Esophagus squamous epithelium (tissue), 5 donors: ENCODE measurements around the gene MARCHF9. TPM values are rescaled to one million over a fixed set of nuclear protein-coding genes. Genes with fewer than 3 reads are reported as not detected.

ENCODE experiments used
- DNase-seq: peaks from one replicate; lab custom pipeline; 2025; lab: John Stamatoyannopoulos, UW
- H3K27ac ChIP-seq, 4 donors: fragments of 200-600 bp; sonication (generic); one replicate each; pipeline ENCODE4 v1.5.1; 2016 to 2019; ENCODE audit warnings: mild to moderate bottlenecking in 1 of 4
- H3K27me3 ChIP-seq, 4 donors: fragments of 200-600 bp; sonication (generic); 1 replicate in 3 of 4; 2 replicates in 1 of 4; pipeline versions ENCODE4 v1.5.1 to v1.6.0; 2017 to 2021; ENCODE audit warnings: antibody characterized with exemption in 1 of 4
- H3K36me3 ChIP-seq, 3 donors: fragments of 200-600 bp; sonication (generic); one replicate each; pipeline ENCODE4 v1.5.1; 2016 to 2019
- H3K4me1 ChIP-seq, 3 donors: fragments of 200-600 bp; sonication (generic); one replicate each; pipeline ENCODE4 v1.5.1; 2017 to 2019
- H3K4me3 ChIP-seq, 4 donors: fragments of 200-600 bp; sonication (generic); 1 replicate in 3 of 4; 2 replicates in 1 of 4; pipeline ENCODE4 v1.5.1; 2016 to 2019; ENCODE audit warnings: mild to moderate bottlenecking in 2 of 4, moderate library complexity in 1 of 4
- H3K9me3 ChIP-seq, 3 donors: fragments of 200-600 bp; sonication (generic); one replicate each; pipeline ENCODE4 v1.5.1; 2016 to 2019
- POLR2A ChIP-seq, 4 donors: fragments of 450-650 bp; IDR thresholded peaks; one replicate each; pipeline ENCODE4 v1.6.1; 2017; ENCODE audit warnings: antibody characterized with exemption in 4 of 4, mild to moderate bottlenecking in 4 of 4, moderate library complexity in 3 of 4
- WGBS, 2 donors: methylation state at CpG; one replicate each; pipeline ENCODE4 v1.1.5; 2018; 5-methylcytosine and 5-hydroxymethylcytosine counted together
- intact Hi-C: fragments of 100-400 bp; cut with DNase I; formaldehyde crosslinking; loops from one replicate; pipeline ENCODE4 v1.15.0; 2022
- total RNA-seq, 4 donors: library from RNA; depleted of rRNA; stranded (reverse); fragments of >200 nt; gene quantifications; one replicate each; pipeline ENCODE4 v1.1.0, GENCODE V29; 2016
- TF ChIP-seq, protein P1 (sequence below), 6 experiments: fragments of 450-650 bp in 4 of 6; fragments of 200-600 bp in 2 of 6; sonication (generic) in 2 of 6; IDR thresholded peaks; one replicate each; pipeline ENCODE4 v1.5.1; 2016 to 2019; ENCODE audit warnings: antibody characterized with exemption in 6 of 6, mild to moderate bottlenecking in 4 of 6, moderate library complexity in 4 of 6
- donor health status: DM: yes; HTN: yes; CAD: no.

MARCHF9 gene
- total RNA-seq, 4 donors from 2014 or later: 3.6 to 8.4 (median 5.3) TPM

DNA sequence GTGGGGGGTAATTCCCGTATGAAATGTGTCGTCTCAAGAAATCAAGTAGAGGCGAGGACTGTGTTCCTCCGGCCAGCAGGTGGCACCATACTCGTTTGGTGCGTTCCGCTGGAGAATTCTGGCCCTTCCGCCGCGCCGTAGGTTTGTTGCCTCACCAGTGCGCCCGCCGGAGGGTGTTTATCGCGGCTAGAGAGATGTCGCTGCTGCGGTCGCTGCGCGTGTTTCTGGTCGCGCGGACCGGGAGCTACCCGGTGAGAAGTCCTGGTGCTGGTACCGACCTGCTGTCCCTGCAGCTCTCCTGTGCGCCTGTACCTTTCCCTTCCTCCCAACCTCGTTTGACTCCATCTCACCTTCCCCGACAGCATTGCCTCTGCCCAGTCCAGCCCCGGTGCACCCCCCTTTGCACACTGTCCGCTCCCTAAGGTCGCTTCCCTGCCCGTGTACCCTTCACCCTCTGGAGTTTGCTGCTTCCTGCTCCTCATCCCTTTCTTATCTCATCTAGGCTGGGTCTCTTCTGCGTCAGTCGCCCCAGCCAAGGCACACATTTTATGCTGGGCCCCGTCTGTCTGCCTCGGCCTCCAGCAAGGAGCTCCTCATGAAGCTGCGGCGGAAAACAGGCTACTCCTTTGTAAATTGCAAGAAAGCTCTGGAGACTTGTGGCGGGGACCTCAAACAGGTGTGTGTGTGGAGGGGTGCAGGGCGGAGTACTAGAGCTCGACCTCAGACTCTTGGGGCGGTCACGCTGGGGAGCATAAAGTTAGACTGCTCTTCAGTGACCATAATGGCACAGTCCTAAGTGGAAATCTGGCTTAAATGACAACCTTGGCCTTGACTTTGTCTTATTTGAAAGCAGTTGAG is 27.9 kb downstream of the MARCHF9 start, which contains the start of gene TSFM:
Gene TSFM (plus strand): TSS at position 180 of the 858 bp plus-strand sequence. CDS start 15 bp downstream, at position 195.
- peak; percentile 78 for DNase-seq
- Histone ChIP-seq H3K36me3 (peaks cover 0 to 58% (median 0%) of the 10 kb centered on the region in 3 donors), H3K9me3 (no peaks in the 10 kb centered on the region), H3K27me3 (no peaks in the 10 kb centered on the region), H3K4me1 (peaks cover 10 to 25% (median 16%) of the 10 kb centered on the region in 3 donors), H3K4me3 (peak within 1 kb of the TSS; percentile 73 to 95 (median 94)), H3K27ac (peak within 1 kb of the TSS; percentile 70 to 88 (median 82))
- WGBS, 2 donors: 0 to 1% methylated on average over 35 to 36 of the region's 45 CpGs
- TF ChIP-seq POLR2A (IDR thresholded peaks at IDR 0.05): peak in 2 of 4 donors; percentile 43 to 68
- TF ChIP-seq, protein P1, sequence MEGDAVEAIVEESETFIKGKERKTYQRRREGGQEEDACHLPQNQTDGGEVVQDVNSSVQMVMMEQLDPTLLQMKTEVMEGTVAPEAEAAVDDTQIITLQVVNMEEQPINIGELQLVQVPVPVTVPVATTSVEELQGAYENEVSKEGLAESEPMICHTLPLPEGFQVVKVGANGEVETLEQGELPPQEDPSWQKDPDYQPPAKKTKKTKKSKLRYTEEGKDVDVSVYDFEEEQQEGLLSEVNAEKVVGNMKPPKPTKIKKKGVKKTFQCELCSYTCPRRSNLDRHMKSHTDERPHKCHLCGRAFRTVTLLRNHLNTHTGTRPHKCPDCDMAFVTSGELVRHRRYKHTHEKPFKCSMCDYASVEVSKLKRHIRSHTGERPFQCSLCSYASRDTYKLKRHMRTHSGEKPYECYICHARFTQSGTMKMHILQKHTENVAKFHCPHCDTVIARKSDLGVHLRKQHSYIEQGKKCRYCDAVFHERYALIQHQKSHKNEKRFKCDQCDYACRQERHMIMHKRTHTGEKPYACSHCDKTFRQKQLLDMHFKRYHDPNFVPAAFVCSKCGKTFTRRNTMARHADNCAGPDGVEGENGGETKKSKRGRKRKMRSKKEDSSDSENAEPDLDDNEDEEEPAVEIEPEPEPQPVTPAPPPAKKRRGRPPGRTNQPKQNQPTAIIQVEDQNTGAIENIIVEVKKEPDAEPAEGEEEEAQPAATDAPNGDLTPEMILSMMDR (IDR thresholded peaks at IDR 0.05): peak; percentile 92 to 98 (median 96)
- intact Hi-C loops: loop anchor here (10.0 kb wide), 1 partner anchor 52 kb away; no protein-coding TSS in a partner anchor

DNA sequence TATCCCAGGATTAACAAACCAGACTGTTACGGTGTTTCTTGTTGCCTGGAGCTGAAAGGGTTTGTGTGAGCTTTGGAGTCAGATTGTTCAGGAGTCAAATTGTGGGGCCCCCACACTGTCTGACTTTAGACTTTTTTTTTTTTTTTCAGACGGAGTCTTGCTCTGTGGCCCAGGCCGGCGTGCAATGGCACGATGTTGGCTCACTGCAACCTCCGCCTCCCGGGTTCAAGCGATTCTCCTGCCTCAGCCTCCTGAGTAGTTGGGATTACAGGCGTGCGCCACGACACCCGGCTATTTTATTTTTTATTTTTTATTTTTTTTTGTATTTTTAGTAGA is 28.5 kb downstream of the MARCHF9 start:
- peak overlapping the region; percentile 73 to 95 (median 94) for H3K4me3 ChIP-seq
- TF ChIP-seq, protein P1 (IDR thresholded peaks at IDR 0.05): no peak
- TF ChIP-seq POLR2A (IDR thresholded peaks at IDR 0.05): no peak

DNA sequence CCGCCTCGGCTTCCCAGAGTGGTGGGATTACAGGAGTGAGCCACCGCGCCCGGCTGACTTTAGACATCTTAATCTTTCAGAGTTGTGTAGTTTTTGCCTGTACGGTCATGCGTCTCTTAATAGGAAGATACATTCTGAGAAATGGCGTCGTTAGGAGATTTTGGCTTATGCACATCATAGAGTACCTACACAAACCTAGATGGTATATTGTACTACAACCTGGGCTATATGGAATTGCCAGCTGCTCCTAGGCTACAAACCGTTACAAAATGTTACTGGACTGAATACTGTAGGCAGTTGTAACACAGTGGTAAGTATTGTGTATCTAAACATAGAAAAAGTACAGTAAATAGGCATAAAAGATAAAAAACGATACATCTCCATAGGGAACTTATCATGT is 29.0 kb downstream of the MARCHF9 start:
- H3K27me3 ChIP-seq: no peaks in the 10 kb centered on the region
- DNase-seq: no peak
- peaks cover 0 to 68% (median 0%) of the 10 kb centered on the region in 3 donors for H3K36me3 ChIP-seq
- peaks cover 10 to 25% (median 16%) of the 10 kb centered on the region in 3 donors for H3K4me1 ChIP-seq
- no peak for TF ChIP-seq POLR2A (IDR thresholded peaks at IDR 0.05)
- TF ChIP-seq, protein P1 (IDR thresholded peaks at IDR 0.05): no peak
- H3K9me3 ChIP-seq: no peaks in the 10 kb centered on the region
- intact Hi-C loops: loop anchor here (10.0 kb wide), 1 partner anchor 51 kb away; no protein-coding TSS in a partner anchor
- WGBS, 2 donors: 87 to 93% methylated on average over 11 of the region's 11 CpGs
- H3K4me3 ChIP-seq: peak overlapping the region in 2 of 4 donors; percentile 95
- no peak overlapping the region for H3K27ac ChIP-seq

More for the DNA sequence above, 28.5 kb downstream of the MARCHF9 start:
- peaks cover 10 to 25% (median 16%) of the 10 kb centered on the region in 3 donors for H3K4me1 ChIP-seq
- no peak for DNase-seq
- H3K36me3 ChIP-seq: peaks cover 0 to 64% (median 0%) of the 10 kb centered on the region in 3 donors
- H3K9me3 ChIP-seq: no peaks in the 10 kb centered on the region
- 77 to 80% methylated on average over 9 to 11 of the region's 12 CpGs for WGBS, 2 donors
- H3K27me3 ChIP-seq: no peaks in the 10 kb centered on the region
- intact Hi-C loops: loop anchor here (10.0 kb wide), 1 partner anchor 51 kb away; no protein-coding TSS in a partner anchor
- peak overlapping the region in 3 of 4 donors; percentile 70 to 88 (median 84) for H3K27ac ChIP-seq

DNA sequence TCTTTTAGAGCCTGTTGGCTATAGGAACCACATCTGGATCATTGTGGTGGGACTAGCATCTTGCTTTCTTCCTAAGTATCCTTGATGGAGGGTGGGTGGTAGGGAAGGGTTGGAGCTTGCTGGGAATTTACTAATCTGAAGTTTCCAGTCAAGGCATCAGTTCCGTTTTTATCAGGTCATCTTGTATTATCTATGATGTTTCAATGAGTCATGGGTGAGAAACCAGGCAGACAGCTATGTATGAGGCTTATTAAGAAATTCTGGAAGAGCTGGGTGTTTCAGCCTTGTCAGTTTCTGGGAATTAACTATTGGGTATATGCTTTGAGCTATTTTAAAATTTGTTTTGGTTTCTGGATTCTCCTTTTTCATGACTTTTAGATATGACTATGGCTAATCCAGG is 39.0 kb downstream of the MARCHF9 start:
- Histone ChIP-seq H3K36me3 (peaks cover 4 to 100% (median 19%) of the 10 kb centered on the region in 3 donors), H3K4me1 (peaks cover 0 to 24% (median 0%) of the 10 kb centered on the region in 3 donors), H3K9me3 (no peaks in the 10 kb centered on the region), H3K27ac (no peak overlapping the region), H3K27me3 (no peaks in the 10 kb centered on the region), H3K4me3 (no peak overlapping the region)
- WGBS, 2 donors: 15 to 24% methylated on average over 1 of the region's 1 CpG
- intact Hi-C loops: no loop called here
- TF ChIP-seq, protein P1 (IDR thresholded peaks at IDR 0.05): no peak
- no peak for DNase-seq

DNA sequence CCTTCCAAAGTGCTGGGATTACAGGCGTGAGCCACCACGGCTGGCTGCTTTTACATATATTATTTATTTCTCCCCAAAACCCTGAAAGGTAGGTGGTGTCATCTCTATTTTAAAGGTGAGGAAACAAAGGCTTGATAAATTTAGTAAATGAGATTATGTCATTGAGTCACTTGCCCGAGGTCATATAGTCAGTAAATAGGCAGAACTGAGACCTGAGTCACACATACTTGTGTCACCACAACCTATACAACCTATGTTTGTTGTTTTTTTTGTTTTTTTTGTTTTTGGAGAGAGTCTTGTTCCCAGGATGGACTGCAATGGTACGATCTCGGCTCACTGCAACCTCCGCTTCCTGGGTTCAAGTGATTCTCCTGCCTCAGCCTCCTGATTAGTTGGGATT is 40.5 kb downstream of the MARCHF9 start:
- H3K9me3 ChIP-seq: no peaks in the 10 kb centered on the region
- no peak for DNase-seq
- H3K36me3 ChIP-seq: peaks cover 4 to 100% (median 28%) of the 10 kb centered on the region in 3 donors
- H3K27me3 ChIP-seq: no peaks in the 10 kb centered on the region
- no peak overlapping the region for H3K4me3 ChIP-seq
- H3K4me1 ChIP-seq: peaks cover 0 to 24% (median 0%) of the 10 kb centered on the region in 3 donors
- TF ChIP-seq, protein P1 (IDR thresholded peaks at IDR 0.05): no peak
- no peak for TF ChIP-seq POLR2A (IDR thresholded peaks at IDR 0.05)
- peak overlapping the region in 1 of 4 donors; percentile 48 for H3K27ac ChIP-seq
- intact Hi-C loops: no loop called here
- WGBS, 2 donors: 55 to 66% methylated on average over 6 of the region's 6 CpGs
